ENCODE data around the gene TRIM46.
"Not testable (repeated sequence)": the region's sequence is repeated elsewhere in the genome, so short reads cannot be mapped to it uniquely, and the experiment has no call there.

TRIM46 gene

DNA sequence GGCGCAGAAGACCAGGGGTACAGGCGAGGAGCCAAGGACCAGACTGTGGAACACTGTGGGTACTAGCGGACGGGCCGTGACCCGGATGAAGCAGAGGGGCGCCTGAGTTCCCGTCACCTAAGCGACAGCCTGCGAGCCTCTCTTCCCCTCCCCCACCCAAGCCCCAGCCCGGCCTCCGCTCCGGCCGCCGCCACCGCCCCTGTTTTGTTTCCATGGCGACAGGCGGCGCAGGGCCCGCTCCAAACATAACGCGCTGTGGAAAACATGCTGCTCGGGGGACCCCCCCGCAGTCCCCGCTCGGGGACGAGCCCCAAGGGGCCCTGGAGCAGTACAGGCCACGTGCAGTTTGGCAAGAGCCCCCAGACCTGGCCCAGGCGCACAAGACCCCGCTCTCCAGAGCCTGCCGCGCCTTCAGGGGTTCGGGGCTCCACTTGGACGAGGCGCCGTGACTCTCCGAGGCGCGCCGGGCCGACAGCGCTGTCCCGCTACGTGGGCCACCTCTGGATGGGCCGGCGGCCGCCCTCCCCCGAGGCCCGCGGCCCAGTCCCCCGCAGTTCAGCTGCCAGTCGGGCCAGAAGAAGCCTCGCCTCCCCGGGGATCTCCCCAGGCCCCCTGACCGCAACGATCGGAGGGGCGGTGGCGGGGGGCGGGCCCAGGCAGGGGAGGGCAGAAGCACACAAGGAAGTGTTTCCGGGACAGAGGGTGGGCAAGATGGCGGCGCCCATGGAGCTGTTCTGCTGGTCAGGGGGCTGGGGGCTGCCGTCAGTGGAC lies 35.1 kb downstream of the TRIM46 start, which contains the start of gene MTX1:
Gene MTX1 (plus strand): TSS at position 155 of the 771 bp plus-strand sequence. CDS start 110 bp downstream, at position 265.
- DNase-seq = peak; percentile 73

DNA sequence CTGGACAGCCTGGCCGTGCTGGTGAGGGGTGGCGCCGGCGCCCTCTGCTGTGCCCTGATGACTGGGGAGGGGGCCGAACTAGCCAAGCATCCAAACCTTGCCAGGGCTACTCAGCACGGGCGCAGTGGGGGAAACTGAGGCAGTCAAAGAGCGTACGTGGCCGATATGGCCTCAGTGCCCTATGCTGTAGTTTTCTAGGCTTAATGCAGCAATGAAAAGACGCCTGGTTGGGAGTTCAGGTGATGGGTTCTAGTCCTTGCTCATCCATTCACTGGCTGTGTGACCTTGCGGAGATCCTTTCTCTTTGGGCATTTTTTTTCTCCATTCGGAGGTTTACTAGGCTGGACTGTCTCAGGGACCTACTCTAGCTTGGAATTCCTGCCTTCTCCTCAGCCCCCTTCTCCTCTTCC lies 35.7 kb downstream of the TRIM46 start:
- no peak for DNase-seq

DNA sequence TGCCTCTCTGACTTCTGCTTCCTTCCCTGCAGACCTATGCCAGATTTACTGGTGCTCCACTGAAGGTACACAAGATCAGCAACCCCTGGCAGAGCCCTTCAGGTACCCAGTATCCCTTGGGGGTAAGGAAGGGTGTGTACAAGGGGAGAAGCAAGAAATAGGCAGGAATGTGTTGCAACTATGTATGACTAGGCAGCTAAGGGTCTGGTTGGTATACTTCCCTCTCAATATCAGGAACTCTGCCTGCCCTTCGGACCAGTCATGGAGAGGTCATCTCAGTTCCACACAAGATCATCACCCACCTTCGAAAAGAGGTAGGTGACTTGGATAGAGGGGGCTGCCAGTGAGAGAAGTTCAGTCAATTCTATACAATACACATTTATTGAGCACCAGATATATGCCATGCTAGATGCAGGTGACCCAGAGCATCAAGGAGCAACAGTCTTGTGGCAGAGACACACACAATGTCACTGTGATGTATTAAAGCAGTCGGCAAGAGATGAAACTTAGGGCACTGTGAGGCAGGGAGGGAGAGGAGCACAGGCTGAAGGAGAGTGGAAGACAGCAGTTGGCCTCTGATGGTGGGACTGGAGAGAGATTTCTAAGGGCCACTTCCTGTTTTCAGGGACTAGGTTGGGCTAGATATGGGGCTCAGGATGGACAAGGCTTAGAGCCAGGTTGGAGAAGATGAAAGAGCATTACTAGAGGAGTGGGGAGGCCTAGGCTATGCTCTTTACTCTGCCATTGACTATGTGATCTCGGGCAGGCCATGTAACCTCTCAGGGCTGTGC lies 36.9 kb downstream of the TRIM46 start:
- DNase-seq = no peak

DNA sequence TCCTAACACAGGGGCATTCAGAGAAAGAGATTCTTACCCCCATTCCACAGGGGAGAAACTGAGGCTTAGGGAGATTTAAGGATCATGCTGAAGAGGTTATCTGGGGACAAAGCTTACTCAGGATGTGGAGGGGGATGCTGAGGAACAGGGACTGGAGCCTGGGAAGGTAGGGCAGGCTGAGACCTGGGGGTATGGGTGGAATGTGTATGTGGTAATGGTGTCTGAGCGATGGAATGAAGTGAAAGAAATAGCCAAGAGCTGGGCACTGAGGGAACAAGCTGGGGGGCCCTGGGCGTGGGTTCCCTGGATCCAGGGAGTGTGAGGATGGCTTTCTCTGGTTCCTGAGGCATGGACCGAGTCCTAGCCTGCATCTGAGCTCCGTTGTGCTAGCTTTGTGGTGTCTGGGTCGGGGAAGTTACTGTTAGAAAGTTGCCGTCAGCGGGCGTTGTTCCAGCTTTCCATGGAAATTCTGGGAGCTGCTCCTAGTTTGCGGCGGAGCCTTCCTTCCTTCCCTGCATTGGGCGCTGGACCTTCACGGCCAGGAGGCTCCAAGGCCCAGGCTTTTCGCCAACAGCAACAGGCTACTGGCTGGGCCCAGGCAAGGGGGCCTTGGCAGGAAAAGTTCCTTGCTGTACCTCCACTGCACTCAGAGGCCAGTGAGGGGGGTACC lies 37.9 kb downstream of the TRIM46 start:
- not testable (repeated sequence) for DNase-seq

- not testable (repeated sequence) for DNase-seq
Observed at GRCh38 chr1:155212051-155212440, 38.4 kb downstream of the TRIM46 start.

- DNase-seq = not testable (repeated sequence)
Observed at GRCh38 chr1:155214702-155215101, 41.1 kb downstream of the TRIM46 start.

GRCh38 chr1:155218854-155219591 lies 45.4 kb downstream of the TRIM46 start:
- DNase-seq = peak; percentile 62

- DNase-seq = no peak
Observed at GRCh38 chr1:155219592-155220031, 46.0 kb downstream of the TRIM46 start.

- DNase-seq = not testable (repeated sequence)
Observed at GRCh38 chr1:155220211-155220965, 46.7 kb downstream of the TRIM46 start.

GRCh38 chr1:155223047-155223446 lies 49.4 kb downstream of the TRIM46 start:
- no peak for DNase-seq

DNA sequence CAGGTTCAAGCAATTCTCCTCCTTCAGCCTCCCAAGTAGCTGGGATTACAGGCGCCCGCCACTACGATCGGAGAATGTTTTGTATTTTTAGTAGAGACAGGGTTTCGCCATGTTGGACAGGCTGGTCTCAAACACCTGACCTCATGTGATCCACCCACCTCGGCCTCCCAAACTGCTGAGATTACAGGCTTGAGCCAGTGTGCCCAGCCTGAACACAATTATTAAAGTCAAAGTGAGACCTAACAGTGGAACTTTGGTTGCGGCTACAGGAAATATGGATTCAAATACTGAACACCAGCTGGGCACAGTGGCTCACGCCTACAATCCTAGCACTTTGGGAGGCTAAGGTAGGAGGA lies 51.7 kb downstream of the TRIM46 start:
- DNase-seq = not testable (repeated sequence)

- DNase-seq = peak; percentile 79
Observed at GRCh38 chr1:155226188-155226909, 52.7 kb downstream of the TRIM46 start.

GRCh38 chr1:155226910-155227260 lies 53.2 kb downstream of the TRIM46 start:
- DNase-seq = peak; percentile 54

- DNase-seq = peak; percentile 99
Observed at GRCh38 chr1:155227261-155228095, 53.8 kb downstream of the TRIM46 start.

- no peak for DNase-seq
Observed at GRCh38 chr1:155228096-155228427, 54.4 kb downstream of the TRIM46 start.

DNA sequence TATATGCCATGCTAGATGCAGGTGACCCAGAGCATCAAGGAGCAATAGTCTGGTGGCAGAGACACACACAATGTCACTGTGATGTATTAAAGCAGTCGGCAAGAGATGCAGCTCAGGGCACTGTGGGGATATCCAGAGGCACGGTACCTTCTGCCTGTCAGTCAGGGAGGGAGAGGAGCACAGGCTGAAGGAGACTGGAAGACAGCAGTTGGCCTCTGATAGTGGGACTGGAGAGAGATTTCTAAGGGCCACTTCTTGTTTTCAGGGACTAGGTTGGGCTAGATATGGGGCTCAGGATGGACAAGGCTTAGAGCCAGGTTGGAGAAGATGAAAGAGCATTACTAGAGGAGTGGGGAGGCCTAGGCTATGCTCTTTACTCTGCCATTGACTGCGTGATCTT lies 57.7 kb downstream of the TRIM46 start:
- DNase-seq = not testable (repeated sequence)

- DNase-seq = not testable (repeated sequence)
Observed at GRCh38 chr1:155232001-155232978, 58.6 kb downstream of the TRIM46 start.

DNA sequence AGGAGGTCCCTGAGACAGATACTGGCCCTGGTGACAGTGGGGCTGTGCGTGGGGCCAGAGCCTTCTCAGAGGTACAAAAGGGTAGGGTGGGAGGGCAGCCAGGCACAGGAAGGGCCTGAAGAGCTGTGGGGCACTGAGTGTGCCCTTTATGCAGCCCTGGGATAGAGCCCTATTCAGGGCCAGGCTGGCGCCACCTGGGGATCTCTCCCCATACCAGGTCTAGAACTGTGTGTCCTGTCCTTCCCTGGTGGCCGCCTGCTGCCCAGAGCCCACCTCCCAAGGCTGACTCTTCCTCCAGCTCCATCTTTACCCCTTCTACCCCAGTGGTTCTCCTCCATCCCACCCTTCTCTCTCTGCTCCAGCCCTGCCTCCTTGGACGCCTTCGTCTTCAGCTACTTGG lies 59.9 kb downstream of the TRIM46 start:
- DNase-seq = not testable (repeated sequence)
